RWPE2 (cell line): ENCODE measurements around the gene GRK2.
A peak's percentile ranks its signal among the peaks of the same experiment; 100 is the strongest.

Experiments used
- ATAC-seq: fragments of 200-7000 bp; cut with Tn5 transposase; 3 replicates; pipeline ENCODE4 v1.9.1; 2021; ENCODE audit warnings: low read depth
- DNase-seq: peaks from one replicate; pipeline ENCODE4 v3.0.0-alpha.2; 2020; ENCODE audit warnings: low spot score
- H3K27ac ChIP-seq: fragments of 450-650 bp; 2 replicates; pipeline ENCODE4 v1.5.1; 2017; ENCODE audit warnings: mild to moderate bottlenecking; ENCODE audit not compliant: poor library complexity, severe bottlenecking
- H3K27me3 ChIP-seq: fragments of 250-450 bp; sonication (Bioruptor Pico); 2 replicates; pipeline ENCODE4 v1.5.1; 2021; ENCODE audit warnings: mild to moderate bottlenecking, moderate library complexity; ENCODE audit not compliant: insufficient read depth, poor library complexity, severe bottlenecking
- H3K36me3 ChIP-seq: fragments of 250-450 bp; sonication (Bioruptor Pico); 2 replicates; pipeline ENCODE4 v1.5.1; 2020; ENCODE audit warnings: low read depth, mild to moderate bottlenecking, moderate library complexity
- H3K4me1 ChIP-seq: fragments of 250-450 bp; sonication (Bioruptor Pico); 2 replicates; pipeline ENCODE4 v1.5.1; 2021; ENCODE audit warnings: mild to moderate bottlenecking, moderate library complexity; ENCODE audit not compliant: insufficient read depth, poor library complexity, severe bottlenecking
- H3K4me3 ChIP-seq: fragments of 250-450 bp; sonication (Bioruptor Pico); 2 replicates; pipeline ENCODE4 v1.5.1; 2021; ENCODE audit warnings: mild to moderate bottlenecking, moderate library complexity; ENCODE audit not compliant: severe bottlenecking
- H3K9me3 ChIP-seq: fragments of 250-450 bp; sonication (Bioruptor Pico); 2 replicates; pipeline ENCODE4 v1.5.1; 2021; ENCODE audit warnings: mild to moderate bottlenecking, moderate library complexity; ENCODE audit not compliant: severe bottlenecking
- TF ChIP-seq, protein P1 (sequence below): fragments of 450-650 bp; IDR thresholded peaks from one replicate; pipeline ENCODE4 v1.5.1; 2017; ENCODE audit warnings: mild to moderate bottlenecking, moderate library complexity; ENCODE audit not compliant: poor library complexity, severe bottlenecking

GRK2 gene

DNA sequence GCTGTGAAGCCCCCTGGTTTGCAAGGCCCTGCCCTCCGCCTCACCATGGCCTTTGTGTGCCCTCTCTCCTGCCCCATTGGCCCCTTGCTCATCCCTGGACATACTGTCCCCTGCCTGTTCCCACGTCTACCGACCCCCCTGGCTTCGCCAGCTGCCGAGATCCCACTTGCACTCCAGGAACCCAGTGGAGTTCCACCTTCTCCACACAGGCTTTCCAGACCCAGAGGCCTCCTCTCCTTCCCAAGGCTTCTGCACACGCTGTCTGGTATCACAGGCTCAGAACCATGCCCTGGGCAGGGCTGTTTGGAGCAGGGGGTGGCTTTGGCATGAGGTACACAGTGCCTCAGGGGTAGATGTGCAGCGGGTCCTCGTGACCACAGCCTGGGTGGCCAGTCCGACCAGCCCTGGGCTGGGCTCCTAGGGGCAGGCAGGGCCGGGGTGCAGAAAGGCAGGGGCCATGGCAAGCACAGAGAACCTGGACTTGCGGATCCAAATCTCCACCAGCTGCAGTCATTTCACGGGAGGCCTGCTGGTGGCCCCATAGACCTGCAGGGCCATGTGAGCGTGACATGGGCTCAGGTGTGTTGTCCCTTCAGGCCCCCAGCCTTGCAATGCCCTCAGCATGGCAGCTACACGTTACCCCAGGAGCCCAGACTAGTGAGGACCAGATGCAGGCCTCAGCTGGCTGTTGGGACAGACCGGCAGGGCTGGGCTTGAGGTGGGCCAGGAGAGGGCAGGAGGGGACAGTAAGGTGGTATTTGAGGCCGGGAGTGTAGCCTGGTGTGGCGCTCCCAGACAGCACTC is 9.5 kb downstream of the GRK2 start:
- TF ChIP-seq, protein P1, sequence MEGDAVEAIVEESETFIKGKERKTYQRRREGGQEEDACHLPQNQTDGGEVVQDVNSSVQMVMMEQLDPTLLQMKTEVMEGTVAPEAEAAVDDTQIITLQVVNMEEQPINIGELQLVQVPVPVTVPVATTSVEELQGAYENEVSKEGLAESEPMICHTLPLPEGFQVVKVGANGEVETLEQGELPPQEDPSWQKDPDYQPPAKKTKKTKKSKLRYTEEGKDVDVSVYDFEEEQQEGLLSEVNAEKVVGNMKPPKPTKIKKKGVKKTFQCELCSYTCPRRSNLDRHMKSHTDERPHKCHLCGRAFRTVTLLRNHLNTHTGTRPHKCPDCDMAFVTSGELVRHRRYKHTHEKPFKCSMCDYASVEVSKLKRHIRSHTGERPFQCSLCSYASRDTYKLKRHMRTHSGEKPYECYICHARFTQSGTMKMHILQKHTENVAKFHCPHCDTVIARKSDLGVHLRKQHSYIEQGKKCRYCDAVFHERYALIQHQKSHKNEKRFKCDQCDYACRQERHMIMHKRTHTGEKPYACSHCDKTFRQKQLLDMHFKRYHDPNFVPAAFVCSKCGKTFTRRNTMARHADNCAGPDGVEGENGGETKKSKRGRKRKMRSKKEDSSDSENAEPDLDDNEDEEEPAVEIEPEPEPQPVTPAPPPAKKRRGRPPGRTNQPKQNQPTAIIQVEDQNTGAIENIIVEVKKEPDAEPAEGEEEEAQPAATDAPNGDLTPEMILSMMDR, result no peak
- peaks cover 35% of the 10 kb centered on the region for H3K36me3 ChIP-seq
- no peaks in the 10 kb centered on the region for H3K9me3 ChIP-seq
- ATAC-seq, result no peak
- no peak overlapping the region for H3K4me3 ChIP-seq
- H3K4me1 ChIP-seq, result peaks cover 12% of the 10 kb centered on the region
- peak; percentile 52 for DNase-seq
- H3K27me3 ChIP-seq, result no peaks in the 10 kb centered on the region
- H3K27ac ChIP-seq, result no peak overlapping the region

DNA sequence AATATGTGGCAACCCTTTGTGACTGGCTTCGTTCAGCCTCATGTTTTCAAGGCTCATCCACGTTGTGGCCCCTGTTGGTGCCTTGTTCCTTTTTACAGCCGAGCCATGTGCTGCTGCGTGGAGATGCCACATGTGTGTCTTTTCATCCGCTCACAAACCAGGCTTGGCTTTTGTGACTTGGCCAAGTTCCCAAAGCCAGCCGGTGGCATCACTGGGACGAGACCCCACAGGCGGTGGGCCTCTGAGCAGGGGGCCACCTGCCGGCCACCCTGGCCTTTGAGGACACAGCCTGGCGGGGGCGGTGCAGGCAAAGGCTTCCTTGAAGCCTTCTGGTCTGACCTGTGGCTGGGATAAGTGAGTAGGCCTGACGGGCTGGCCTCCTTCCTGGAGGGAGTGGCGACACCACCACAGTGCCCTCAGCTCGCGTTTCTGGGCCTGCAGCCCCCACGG is 10.5 kb downstream of the GRK2 start:
- no peaks in the 10 kb centered on the region for H3K9me3 ChIP-seq
- TF ChIP-seq, protein P1, result peak; percentile 15
- peak overlapping the region; percentile 66 for H3K27ac ChIP-seq
- no peak overlapping the region for H3K4me3 ChIP-seq
- H3K4me1 ChIP-seq, result peaks cover 12% of the 10 kb centered on the region
- peaks cover 41% of the 10 kb centered on the region for H3K36me3 ChIP-seq
- ATAC-seq (no peak), DNase-seq (no peak)
- no peaks in the 10 kb centered on the region for H3K27me3 ChIP-seq

DNA sequence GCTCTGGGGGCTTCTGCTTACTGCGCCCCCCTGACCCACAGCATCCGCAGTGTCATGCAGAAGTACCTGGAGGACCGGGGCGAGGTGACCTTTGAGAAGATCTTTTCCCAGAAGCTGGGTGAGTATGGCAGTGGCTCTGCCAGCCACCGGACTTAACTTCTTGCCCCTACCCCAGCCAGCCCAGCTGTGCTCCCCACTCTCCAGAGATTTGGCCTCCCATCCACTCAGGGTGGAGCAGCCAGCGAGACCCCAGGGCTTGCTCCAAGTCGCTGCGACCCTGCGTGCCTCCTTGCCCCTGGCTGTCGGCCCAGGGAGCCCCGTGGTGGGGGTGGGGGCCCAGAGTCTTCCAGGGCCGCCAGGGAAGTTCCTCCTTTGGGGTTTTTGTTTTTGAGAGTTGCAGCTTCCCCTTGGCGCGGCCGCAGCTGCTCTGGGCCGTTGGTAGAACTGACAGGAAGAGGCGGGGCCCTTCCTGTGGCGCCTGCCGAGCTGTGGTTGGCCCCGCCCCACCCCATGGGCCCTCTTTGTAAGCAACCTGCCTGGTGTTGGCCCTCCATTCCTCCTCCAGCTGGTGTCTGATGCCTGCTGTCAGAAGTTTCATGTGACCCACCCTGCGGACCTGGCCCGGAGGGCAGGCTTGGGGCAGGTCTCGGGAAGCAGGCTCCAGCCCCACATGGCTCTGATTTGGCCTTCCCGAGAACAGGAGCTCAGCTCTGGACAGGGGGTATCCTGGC is 11.1 kb downstream of the GRK2 start:
- no peak for DNase-seq
- peak overlapping the region; percentile 2 for H3K4me3 ChIP-seq
- peaks cover 47% of the 10 kb centered on the region for H3K36me3 ChIP-seq
- H3K9me3 ChIP-seq, result no peaks in the 10 kb centered on the region
- peak overlapping the region; percentile 66 for H3K27ac ChIP-seq
- TF ChIP-seq, protein P1, result peak; percentile 9
- H3K4me1 ChIP-seq, result peaks cover 12% of the 10 kb centered on the region
- peak; percentile 85 for ATAC-seq
- no peaks in the 10 kb centered on the region for H3K27me3 ChIP-seq

DNA sequence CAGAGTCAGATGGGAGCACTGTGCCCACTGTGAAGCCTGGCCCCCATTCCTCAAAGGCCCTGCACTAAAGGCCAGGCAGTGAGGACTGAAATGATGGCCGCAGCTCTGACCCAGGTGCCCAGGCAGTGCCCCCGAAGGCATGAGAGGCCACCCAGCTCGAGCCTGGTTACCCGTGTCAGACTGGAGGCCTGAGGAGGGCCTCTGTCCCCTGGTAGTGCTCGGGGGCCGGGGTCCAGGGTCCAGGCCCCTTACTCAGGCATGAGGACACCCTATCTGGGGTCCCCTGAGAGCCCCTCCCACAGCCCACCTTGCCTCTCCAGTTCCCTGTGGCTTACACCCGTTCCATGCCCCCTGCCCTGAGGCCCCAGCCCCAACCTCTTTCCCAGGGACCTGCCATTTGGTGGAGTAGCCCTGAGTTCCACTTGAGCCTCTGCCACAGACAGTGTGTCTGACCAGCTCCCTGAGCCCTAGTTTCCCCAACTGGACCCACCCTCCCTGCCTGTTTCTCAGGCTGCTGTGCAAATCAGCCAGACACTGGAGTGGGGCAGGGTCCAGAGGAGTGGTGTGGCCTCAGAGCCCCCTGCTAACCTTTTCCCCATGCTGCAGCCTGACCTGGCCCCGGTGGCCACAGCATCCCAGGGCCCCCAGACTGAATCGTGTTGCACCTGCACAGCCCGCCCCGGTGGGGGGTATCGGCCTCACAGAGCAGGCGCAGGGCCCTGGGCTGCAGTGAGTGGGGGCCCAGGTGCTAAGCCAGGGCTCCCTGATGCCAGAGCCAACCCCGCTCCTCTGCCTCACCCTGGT is 12.1 kb downstream of the GRK2 start:
- DNase-seq (no peak), ATAC-seq (no peak)
- Histone ChIP-seq H3K27me3 (no peaks in the 10 kb centered on the region), H3K36me3 (peaks cover 52% of the 10 kb centered on the region), H3K4me1 (peaks cover 12% of the 10 kb centered on the region), H3K4me3 (no peak overlapping the region), H3K9me3 (no peaks in the 10 kb centered on the region), H3K27ac (peak overlapping the region; percentile 66)
- TF ChIP-seq, protein P1, result no peak
